Activated naive CD4-positive, alpha-beta T cell treated with anti-CD3 and anti-CD28 coated beads, Interleukin-2, amount 50 U/mL, for 72 hours (primary cell): ENCODE measurements around the gene TTLL6. TPM values are rescaled to one million over a fixed set of nuclear protein-coding genes. Genes with fewer than 3 reads are reported as not detected.

Experiments
- ATAC-seq, 2 donors: fragments of 150-1000 bp; cut with Tn5 transposase; 2 replicates each; pipeline ENCODE4 v1.10.0; 2021; ENCODE audit warnings: mild to moderate bottlenecking in 2 of 2, moderate library complexity in 2 of 2
- DNase-seq, 2 donors: peaks; one replicate each; pipeline ENCODE4 v3.0.0; 2021 to 2022; ENCODE audit warnings: low spot score in 2 of 2
- H3K27ac Mint-ChIP-seq, 2 donors: one replicate each; pipeline ENCODE4 v1.8.0; 2022; ENCODE audit warnings: mild to moderate bottlenecking in 2 of 2, mixed read lengths in 2 of 2
- H3K36me3 Mint-ChIP-seq, 2 donors: one replicate each; pipeline ENCODE4 v1.8.0; 2022; ENCODE audit warnings: mixed read lengths in 2 of 2
- H3K9me3 Mint-ChIP-seq, 2 donors: one replicate each; pipeline ENCODE4 v1.8.0; 2022; ENCODE audit warnings: mixed read lengths in 2 of 2
- total RNA-seq, 2 donors: library from RNA; stranded (reverse); gene quantifications; one replicate each; pipeline ENCODE4 v1.2.3, GENCODE V29; 2022

The TTLL6 gene
- total RNA-seq, 2 donors from 2014 or later = not detected

- H3K36me3 Mint-ChIP-seq = peaks cover 0 to 7% of the 10 kb centered on the region in 2 donors
- H3K9me3 Mint-ChIP-seq = no peaks in the 10 kb centered on the region
- no peak overlapping the region for H3K27ac Mint-ChIP-seq
- no peak for DNase-seq
- no peak for ATAC-seq
Observed at GRCh38 chr17:48737330-48738043, 79.5 kb downstream of the TTLL6 start.

DNA sequence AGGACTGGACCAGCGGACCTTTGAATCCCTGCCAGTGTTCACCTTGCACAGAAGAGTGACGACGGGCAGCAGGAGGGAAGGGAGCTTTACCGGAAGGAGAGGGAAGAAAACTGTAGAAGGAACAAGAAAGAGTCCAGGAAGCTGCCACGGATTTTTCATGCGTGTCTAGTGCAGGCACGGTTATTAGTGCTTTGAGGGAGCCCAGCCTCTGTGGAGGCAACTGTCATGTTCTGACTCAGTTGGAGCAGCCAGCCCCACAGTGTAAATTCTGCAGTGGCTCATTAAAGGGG lies 82.0 kb downstream of the TTLL6 start:
- no peak overlapping the region for H3K27ac Mint-ChIP-seq
- H3K36me3 Mint-ChIP-seq = peaks cover 0 to 7% of the 10 kb centered on the region in 2 donors
- DNase-seq (no peak), ATAC-seq (no peak)
- H3K9me3 Mint-ChIP-seq = no peaks in the 10 kb centered on the region

GRCh38 chr17:48734333-48735061 lies 82.5 kb downstream of the TTLL6 start:
- ATAC-seq = no peak
- no peaks in the 10 kb centered on the region for H3K9me3 Mint-ChIP-seq

DNA sequence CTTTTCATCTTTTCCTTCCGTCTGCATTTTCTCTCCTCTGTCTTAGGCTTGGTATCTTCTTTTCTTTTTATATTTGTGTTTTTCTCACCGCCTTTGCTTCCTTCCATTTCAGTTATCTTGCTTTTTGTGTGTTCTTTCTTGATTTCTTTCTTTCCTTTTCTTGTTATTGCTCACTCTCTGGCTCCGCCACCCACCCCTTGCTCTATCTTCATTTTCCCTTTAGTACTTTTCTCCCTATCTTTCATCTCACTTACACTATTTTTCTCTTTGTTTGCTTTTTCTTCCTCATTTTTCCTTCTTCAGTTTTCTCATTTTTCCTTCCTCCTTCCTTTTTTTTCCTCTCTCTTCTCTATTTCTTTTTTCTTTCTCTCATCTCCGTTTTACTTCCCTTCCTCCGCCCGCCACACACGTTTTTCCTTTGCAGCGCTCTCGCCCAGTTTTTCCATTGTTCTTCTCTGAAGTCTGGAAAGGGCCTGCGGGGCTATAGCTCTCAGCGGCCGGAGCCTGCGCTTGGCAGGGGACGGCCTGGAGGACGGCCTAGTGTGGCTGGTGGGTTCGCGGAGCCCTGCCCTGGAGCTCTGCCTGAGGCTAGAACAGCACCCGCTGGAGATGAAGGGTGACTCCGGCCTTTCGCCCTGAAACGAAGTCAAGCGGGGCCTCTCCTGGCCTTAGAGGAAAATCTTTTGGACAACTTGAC lies 83.2 kb downstream of the TTLL6 start:
- DNase-seq (no peak), ATAC-seq (no peak)
- no peaks in the 10 kb centered on the region for H3K9me3 Mint-ChIP-seq
- no peak overlapping the region for H3K27ac Mint-ChIP-seq
- H3K36me3 Mint-ChIP-seq = peaks cover 0 to 7% of the 10 kb centered on the region in 2 donors

More at GRCh38 chr17:48734333-48735061, 82.5 kb downstream of the TTLL6 start:
- Mint-ChIP-seq H3K27ac (no peak overlapping the region), H3K36me3 (peaks cover 0 to 7% of the 10 kb centered on the region in 2 donors)
- no peak for DNase-seq

DNA sequence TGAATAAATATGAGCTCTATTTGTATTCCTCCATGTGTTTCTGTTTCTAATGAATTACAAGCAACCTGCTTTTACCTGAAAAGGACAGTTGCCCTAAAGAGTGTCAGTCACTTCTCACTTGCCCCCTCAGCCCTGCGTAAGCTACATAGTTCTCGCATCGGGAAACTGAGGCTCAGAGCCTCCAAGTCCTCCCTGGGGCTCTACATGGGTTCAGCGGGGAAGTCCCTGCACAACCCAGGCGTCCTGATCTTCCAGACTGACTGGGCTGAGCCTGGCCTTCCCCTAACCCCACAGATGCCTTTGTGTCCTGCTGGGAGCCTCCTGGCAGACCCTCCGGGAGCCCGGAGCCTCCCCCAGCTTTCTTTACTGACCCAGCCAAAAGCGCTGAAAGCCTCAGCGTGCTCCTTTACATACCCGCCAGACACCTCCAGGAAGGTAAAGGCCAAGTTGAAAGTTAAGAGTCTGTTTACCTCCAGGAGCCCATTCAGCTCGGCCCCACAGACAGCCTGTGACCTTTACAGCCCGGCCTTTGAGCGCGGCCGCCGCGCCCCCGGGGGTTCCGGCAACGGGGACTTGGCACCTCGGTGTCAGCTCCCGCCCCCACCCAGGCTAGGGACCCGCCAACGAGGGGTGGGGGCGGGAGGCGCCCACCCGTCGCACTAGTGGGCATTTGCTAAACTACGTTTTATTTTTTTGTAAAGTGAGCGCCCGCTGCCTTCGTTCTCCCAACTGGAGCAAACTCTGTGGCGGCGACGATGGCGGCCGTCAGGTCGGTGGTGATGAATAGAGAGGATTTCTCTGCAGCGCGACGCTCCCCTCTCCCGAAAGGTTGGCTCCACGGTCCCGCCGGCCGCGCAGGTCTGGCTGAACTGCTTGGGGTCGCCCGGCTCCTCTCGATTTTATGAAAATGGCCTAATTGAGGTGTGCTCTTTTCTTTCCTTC lies 84.1 kb downstream of the TTLL6 start:
- H3K27ac Mint-ChIP-seq = no peak overlapping the region
- peaks cover 0 to 7% of the 10 kb centered on the region in 2 donors for H3K36me3 Mint-ChIP-seq
- no peak for ATAC-seq
- DNase-seq = no peak
- no peaks in the 10 kb centered on the region for H3K9me3 Mint-ChIP-seq

- ATAC-seq (no peak), DNase-seq (no peak)
- Mint-ChIP-seq H3K9me3 (no peaks in the 10 kb centered on the region), H3K27ac (peak overlapping the region in 1 of 2 donors; percentile 25), H3K36me3 (peaks cover 0 to 4% of the 10 kb centered on the region in 2 donors)
Observed at GRCh38 chr17:48731355-48731754, 85.7 kb downstream of the TTLL6 start.

DNA sequence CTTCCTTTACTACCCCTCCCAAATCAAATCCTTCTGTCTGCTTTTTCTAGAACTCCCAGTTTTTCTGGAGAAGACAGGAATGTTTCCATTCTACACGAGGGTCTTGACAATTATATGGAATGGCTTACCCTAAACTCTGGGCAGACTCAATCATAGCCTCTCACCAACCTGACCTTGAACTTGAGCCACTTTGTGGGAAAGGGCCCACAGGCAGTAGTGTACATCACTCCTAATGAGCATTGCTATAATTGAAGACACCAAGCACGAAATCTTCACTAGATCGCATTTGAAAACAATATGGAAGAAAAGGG lies 86.8 kb downstream of the TTLL6 start:
- ATAC-seq = no peak
- no peaks in the 10 kb centered on the region for H3K36me3 Mint-ChIP-seq
- no peaks in the 10 kb centered on the region for H3K9me3 Mint-ChIP-seq
- H3K27ac Mint-ChIP-seq = no peak overlapping the region
- DNase-seq = no peak

DNA sequence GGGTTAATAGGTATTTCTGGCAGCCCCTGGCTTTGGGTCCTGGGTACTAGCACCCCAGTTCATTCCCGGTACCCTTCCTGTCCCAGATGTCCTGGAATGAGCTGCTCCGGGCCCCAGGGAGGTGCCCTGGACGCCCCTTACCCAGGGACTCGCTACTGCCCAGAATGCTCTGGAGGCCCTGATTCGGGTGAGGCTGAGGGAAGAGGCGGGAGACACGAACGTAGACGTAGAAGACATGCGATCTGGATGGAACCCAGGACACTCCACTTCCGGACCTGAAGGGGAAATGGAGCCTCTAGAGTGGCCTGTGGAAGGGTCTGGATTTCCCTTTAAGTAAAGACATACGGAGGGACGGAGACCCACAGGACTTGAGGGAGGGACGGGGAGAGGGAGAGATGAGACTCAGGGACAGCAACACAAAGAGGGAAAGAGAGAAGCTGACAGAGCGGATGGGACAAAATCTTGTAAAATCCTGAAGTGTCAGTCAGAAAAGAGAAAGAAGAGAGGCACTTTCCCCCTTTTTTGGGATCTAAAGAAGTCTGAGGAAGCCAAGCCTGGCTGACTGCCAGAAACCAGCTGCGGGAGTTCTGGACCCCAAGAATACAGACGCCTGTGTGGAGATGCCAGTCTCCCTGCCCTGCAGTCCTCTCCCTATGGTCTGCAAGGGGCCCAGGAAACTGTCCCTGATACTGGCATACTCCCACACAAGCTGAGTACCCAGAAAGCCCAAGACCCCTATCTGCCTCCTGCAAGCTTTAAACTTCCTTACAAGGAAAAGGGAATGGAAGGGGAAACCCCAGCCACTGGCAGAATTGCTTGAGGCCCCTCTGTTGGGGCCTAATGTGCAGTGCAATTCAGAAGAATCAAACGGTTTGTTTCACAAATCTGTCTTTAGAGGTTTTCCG lies 87.4 kb downstream of the TTLL6 start:
- DNase-seq = no peak
- ATAC-seq = no peak
- no peak overlapping the region for H3K27ac Mint-ChIP-seq
- H3K36me3 Mint-ChIP-seq = no peaks in the 10 kb centered on the region
- H3K9me3 Mint-ChIP-seq = no peaks in the 10 kb centered on the region

GRCh38 chr17:48728232-48729231 lies 88.5 kb downstream of the TTLL6 start, which contains the start of gene HOXB13:
TSS of gene HOXB13 (minus strand) at chr17:48728750. CDS start at chr17:48728593, 157 bp downstream.
- no peak for ATAC-seq
- peaks cover 0 to 7% of the 10 kb centered on the region in 2 donors for H3K36me3 Mint-ChIP-seq
- no peak for DNase-seq
- no peak within 1 kb of the TSS for H3K27ac Mint-ChIP-seq
- no peaks in the 10 kb centered on the region for H3K9me3 Mint-ChIP-seq

GRCh38 chr17:48727415-48728175 lies 89.4 kb downstream of the TTLL6 start:
- H3K27ac Mint-ChIP-seq = no peak overlapping the region
- no peak for ATAC-seq
- H3K9me3 Mint-ChIP-seq = no peaks in the 10 kb centered on the region
- peaks cover 0 to 8% of the 10 kb centered on the region in 2 donors for H3K36me3 Mint-ChIP-seq
- no peak for DNase-seq

DNA sequence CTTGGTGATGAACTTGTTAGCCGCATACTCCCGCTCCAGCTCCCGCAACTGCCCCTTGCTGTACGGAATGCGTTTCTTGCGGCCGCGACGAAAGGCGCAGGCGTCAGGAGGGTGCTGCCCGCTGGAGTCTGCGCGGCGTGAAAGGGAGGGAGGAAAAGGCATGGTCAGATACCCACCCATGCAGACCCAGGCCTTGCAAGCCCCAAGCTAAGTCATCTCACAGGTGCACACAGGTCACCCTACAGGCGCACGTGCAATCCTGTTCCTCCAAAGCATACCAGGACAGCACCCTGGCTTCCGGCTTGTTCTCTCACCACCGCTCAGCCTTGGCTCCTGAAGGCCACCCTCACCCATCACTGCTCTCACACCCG lies 90.1 kb downstream of the TTLL6 start:
- H3K9me3 Mint-ChIP-seq = no peaks in the 10 kb centered on the region

DNA sequence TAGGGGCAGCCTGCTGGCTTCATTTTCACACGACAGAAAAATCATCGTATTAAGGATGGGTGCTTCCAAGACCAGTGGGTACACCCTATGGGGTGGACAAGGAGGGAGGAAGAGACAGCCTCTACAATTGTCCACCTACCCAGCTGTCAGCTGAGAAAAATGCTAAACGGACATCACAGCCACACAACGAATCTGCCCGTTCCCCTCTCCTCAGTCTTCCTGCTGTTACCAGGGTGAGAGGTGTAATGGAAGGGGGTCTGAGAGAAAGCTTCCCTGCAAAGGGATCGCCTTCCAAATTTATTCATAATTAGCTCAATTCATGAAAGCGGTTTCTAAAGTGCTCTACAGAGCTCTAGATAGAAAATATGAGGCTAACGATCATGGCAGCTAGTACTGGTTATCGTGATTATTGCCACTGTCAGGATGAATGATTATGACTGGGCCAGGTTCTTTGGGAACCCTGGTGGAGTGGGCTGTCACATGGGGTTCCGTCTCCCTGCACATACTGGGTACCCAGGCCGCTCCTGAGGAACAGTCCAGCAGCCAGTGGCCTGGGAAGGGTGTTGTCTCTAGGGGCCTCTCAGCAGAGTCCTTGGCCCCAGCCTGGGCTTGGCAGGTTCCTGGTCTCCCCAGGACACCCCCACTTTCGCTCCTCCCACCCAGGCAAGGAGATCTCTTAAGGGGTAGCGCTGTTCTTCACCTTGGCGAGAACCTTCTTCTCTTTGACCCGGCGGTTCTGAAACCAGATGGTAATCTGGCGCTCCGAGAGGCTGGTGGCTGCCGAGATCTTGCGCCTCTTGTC lies 90.7 kb downstream of the TTLL6 start:
- Mint-ChIP-seq H3K36me3 (peaks cover 0 to 8% of the 10 kb centered on the region in 2 donors), H3K27ac (no peak overlapping the region), H3K9me3 (no peaks in the 10 kb centered on the region)
- DNase-seq (no peak), ATAC-seq (no peak)

More for the DNA sequence above, 90.1 kb downstream of the TTLL6 start:
- Mint-ChIP-seq H3K36me3 (peaks cover 0 to 8% of the 10 kb centered on the region in 2 donors), H3K27ac (no peak overlapping the region)
- ATAC-seq = no peak
- no peak for DNase-seq

- no peak for DNase-seq
- Mint-ChIP-seq H3K9me3 (no peaks in the 10 kb centered on the region), H3K27ac (peak overlapping the region in 1 of 2 donors; percentile 81), H3K36me3 (peaks cover 0 to 13% of the 10 kb centered on the region in 2 donors)
- no peak for ATAC-seq
Observed at GRCh38 chr17:48725288-48726064, 91.6 kb downstream of the TTLL6 start.
